Thymus (tissue), 11 donors: Measurements from ENCODE around the gene GOLGA8R. TPM values are rescaled to one million over a fixed set of nuclear protein-coding genes. Genes with fewer than 3 reads are reported as not detected.
"Not testable (repeated sequence)": the region's sequence is repeated elsewhere in the genome, so short reads cannot be mapped to it uniquely, and the experiment has no call there.

Experiments
- DNase-seq, 9 donors: peaks; one replicate each; pipeline ENCODE4 v3.0.0-alpha.2; 2013; ENCODE audit warnings: low spot score in 9 of 9, low read depth in 6 of 9, missing footprints in 1 of 9
- H3K27ac ChIP-seq, 2 donors: one replicate each; pipeline ENCODE4 v1.5.1; 2013; ENCODE audit warnings: control low read depth in 1 of 2, low read depth in 1 of 2, low read length in 1 of 2, mild to moderate bottlenecking in 1 of 2, moderate library complexity in 1 of 2
- H3K27me3 ChIP-seq, 2 donors: one replicate each; pipeline ENCODE4 v1.5.1; 2013; ENCODE audit warnings: low read length in 1 of 2; ENCODE audit not compliant: control insufficient read depth in 2 of 2, insufficient read depth in 1 of 2
- H3K36me3 ChIP-seq, 2 donors: one replicate each; pipeline ENCODE4 v1.5.1; 2013; ENCODE audit warnings: low read length in 1 of 2, mild to moderate bottlenecking in 1 of 2, moderate library complexity in 1 of 2; ENCODE audit not compliant: control insufficient read depth in 2 of 2, insufficient read depth in 2 of 2
- H3K4me1 ChIP-seq, 2 donors: one replicate each; pipeline ENCODE4 v1.5.1; 2013; ENCODE audit warnings: low read length in 2 of 2; ENCODE audit not compliant: control insufficient read depth in 2 of 2, insufficient read depth in 2 of 2
- H3K4me3 ChIP-seq, 2 donors: one replicate each; pipeline ENCODE4 v1.5.1; 2013; ENCODE audit warnings: low read length in 2 of 2, control low read depth in 1 of 2, mild to moderate bottlenecking in 1 of 2
- H3K9me3 ChIP-seq, 2 donors: one replicate each; pipeline ENCODE4 v1.5.1; 2013; ENCODE audit warnings: low read length in 1 of 2, mild to moderate bottlenecking in 1 of 2; ENCODE audit not compliant: control insufficient read depth in 2 of 2, insufficient read depth in 1 of 2
- WGBS: extraction: QIAGEN DNeasy Blood & Tissue Kit; methylation state at CpG from one replicate; pipeline ENCODE4 v1.1.7; 2013; 5-methylcytosine and 5-hydroxymethylcytosine counted together
- polyA plus RNA-seq: library from polyadenylated mRNA; stranded (reverse); fragments of 200-250 nt; gene quantifications from one replicate; pipeline ENCODE4 v1.2.3, GENCODE V29; 2013
- total RNA-seq: library from RNA; stranded (reverse); fragments of 120-200 nt; gene quantifications from one replicate; pipeline ENCODE4 v1.2.4, GENCODE V29; 2013
- donor health status: healthy.

The GOLGA8R gene
- total and polyA plus RNA-seq, 2 donors: 0.73 to 0.80 TPM

GRCh38 chr15:30361404-30361803 lies 52.7 kb downstream of the GOLGA8R start:
- WGBS: 89% methylated on average over 2 of the region's 5 CpGs
- H3K4me1 ChIP-seq, DNase-seq, H3K9me3 ChIP-seq, H3K4me3 ChIP-seq, H3K27ac ChIP-seq, H3K27me3 ChIP-seq, H3K36me3 ChIP-seq: not testable (repeated sequence)

GRCh38 chr15:30360990-30361389 lies 53.1 kb downstream of the GOLGA8R start:
- not testable (repeated sequence) for DNase-seq, H3K4me3 ChIP-seq, H3K36me3 ChIP-seq, H3K27ac ChIP-seq, H3K4me1 ChIP-seq, H3K27me3 ChIP-seq, H3K9me3 ChIP-seq
- WGBS: no CpG with 5 or more reads among the region's 2 CpGs

DNA sequence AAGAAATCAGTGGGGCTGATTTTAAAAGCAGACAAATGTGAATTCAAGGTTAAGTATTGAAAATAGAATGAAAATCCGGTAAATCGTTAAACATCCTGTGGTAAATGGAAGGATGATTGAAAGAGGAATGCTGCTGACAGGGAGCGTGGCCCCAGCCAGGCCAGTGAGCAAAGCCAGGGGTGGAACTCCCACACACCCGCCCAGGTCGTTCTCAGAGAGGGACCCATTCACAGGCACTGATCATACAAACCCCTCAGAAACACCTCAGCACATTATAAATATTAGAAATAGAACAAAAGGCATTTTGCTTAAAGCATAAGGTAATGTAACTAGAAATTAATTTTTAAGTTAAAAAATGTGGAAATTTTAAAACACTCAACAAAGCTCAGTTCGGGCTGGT lies 59.0 kb downstream of the GOLGA8R start:
- not testable (repeated sequence) for H3K4me1 ChIP-seq, H3K27me3 ChIP-seq, H3K4me3 ChIP-seq, H3K9me3 ChIP-seq, H3K36me3 ChIP-seq, H3K27ac ChIP-seq, DNase-seq
- 93% methylated on average over 3 of the region's 6 CpGs for WGBS

Other genes with a start within 250 kb of the GOLGA8R start
- gene CHRFAM7A, start 20.7 kb downstream of the GOLGA8R start, total RNA-seq: 0.38 TPM
- 1.9 TPM for gene CHRFAM7A, start 20.7 kb downstream of the GOLGA8R start, polyA plus RNA-seq
- 0.42 TPM for gene GOLGA8Q, start 137.8 kb upstream of the GOLGA8R start, total RNA-seq
- gene GOLGA8Q, start 137.8 kb upstream of the GOLGA8R start, polyA plus RNA-seq: 0.34 TPM
- gene GOLGA8H, start 189.8 kb upstream of the GOLGA8R start, total RNA-seq: 0.33 TPM
- gene GOLGA8H, start 189.8 kb upstream of the GOLGA8R start, polyA plus RNA-seq: 0.18 TPM